Measurements from ENCODE around the gene DPP7. TPM values are rescaled to one million over a fixed set of nuclear protein-coding genes. Genes with fewer than 3 reads are reported as not detected.
A peak's percentile ranks its signal among the peaks of the same experiment; 100 is the strongest.

Gene DPP7
- total and polyA plus RNA-seq, 2 of the 8 experiments (the other 6 are each of a cell fraction or from before 2014, with no cell fraction given) = 21.2 to 26.8 TPM

DNA sequence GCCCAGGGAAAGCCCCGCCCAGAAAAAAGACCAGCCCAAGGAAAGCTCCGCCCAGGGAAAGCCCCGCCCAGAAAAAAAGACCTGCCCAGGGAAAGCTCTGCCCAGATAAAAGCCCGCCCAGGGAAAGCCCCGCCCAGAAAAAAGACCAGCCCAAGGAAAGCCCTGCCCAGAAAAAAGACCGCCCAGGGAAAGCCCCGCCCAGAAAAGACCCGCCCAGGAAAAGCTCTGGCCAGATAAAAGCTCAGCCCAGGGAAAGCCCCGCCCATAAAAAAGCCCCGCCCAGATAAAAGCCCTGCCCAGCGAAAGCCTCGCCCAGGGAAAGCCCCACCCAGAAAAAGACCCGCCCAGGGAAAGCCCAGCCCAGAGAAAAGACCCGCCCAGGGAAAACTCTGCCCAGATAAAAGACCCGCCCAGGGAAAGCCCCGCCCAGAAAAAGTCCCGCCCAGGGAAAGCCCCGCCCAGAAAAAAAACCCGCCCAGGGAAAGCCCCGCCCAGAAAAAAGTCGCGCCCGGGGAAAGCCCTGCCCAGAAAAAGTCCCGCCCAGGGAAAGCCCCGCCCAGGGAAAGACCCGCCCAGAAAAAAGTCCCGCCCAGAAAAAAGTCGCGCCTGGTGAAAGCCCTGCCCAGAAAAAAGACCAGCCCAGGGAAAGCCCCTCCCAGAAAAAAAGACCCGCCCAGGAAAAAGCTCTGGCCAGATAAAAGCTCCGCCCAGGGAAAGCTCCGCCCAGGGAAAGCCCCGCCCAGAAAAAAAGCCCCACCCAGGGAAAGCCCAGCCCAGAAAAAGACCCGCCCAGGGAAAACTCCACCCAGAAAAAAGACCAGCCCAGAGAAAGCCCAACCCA, 36.3 kb upstream of the DPP7 start (continued):
- TF ChIP-seq CHD7 (IDR thresholded peaks at IDR 0.05; ENCODE audit: insufficient replicate concordance, low read length) (no peak), BACH1 (IDR thresholded peaks at IDR 0.05; ENCODE audit: low read length) (no peak), GTF2F1 (IDR thresholded peaks at IDR 0.05; ENCODE audit: borderline replicate concordance, low read depth, low read length) (no peak), SP4 (IDR thresholded peaks at IDR 0.05; ENCODE audit: low read length) (0 out of 2 replicates have a peak, but pooled peaks have one; percentile 57), POU5F1 (IDR thresholded peaks at IDR 0.05; ENCODE audit: low read depth, low read length) (no peak), FOSL1 (IDR thresholded peaks at IDR 0.05; ENCODE audit: insufficient read depth, low read depth, low read length) (no peak)
